ENCODE measurements around the gene SFXN4.
"Not testable (repeated sequence)": the region's sequence is repeated elsewhere in the genome, so short reads cannot be mapped to it uniquely, and the experiment has no call there.

SFXN4 gene

GRCh38 chr10:119105155-119105554 is 60.4 kb downstream of the SFXN4 start:
- DNase-seq: no peak

GRCh38 chr10:119104654-119105015 is 60.9 kb downstream of the SFXN4 start:
- DNase-seq: no peak

DNA sequence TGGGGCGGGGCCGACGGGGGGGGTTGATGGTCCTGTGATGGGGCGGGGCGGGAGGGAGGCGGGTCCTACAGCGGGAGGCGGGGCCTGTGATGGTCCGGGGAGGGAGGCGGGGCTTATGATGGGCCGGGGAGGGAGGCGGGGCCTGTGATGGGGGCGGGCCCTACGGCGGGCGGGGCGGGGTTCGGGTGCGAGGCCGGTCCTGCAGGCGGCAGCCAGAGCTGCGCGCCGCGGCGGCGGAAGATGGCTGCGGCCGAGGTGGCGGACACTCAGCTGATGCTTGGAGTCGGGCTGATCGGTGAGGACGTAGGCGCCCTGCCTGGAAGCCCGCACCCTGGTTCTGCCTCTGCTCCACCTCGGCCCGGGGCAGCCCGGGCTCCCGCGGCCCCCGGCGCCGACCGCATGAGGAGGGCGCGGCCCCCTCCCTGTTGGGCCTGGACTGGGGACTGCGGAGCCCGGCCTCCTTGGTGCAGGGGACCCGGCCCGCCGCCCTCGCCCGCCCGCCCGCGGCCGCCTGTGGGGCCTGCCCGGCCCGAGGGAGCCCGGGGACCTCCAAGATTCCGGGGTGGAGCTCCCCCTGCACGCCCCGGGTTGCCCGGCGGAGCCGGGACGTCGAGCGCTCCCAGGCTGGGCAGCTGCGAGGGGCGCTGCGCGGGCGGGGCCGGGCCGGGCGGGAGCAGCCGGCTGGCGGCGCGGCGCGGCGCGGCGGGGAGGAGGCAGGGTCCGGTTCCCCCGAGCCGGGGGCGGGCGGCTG is 61.4 kb downstream of the SFXN4 start, which contains the start of gene DENND10:
Gene DENND10, plus strand, starts transcription at position 211 of the 751 bp plus-strand sequence. Its CDS starts 30 bp downstream, at position 241.
- DNase-seq: peak; percentile 31

DNA sequence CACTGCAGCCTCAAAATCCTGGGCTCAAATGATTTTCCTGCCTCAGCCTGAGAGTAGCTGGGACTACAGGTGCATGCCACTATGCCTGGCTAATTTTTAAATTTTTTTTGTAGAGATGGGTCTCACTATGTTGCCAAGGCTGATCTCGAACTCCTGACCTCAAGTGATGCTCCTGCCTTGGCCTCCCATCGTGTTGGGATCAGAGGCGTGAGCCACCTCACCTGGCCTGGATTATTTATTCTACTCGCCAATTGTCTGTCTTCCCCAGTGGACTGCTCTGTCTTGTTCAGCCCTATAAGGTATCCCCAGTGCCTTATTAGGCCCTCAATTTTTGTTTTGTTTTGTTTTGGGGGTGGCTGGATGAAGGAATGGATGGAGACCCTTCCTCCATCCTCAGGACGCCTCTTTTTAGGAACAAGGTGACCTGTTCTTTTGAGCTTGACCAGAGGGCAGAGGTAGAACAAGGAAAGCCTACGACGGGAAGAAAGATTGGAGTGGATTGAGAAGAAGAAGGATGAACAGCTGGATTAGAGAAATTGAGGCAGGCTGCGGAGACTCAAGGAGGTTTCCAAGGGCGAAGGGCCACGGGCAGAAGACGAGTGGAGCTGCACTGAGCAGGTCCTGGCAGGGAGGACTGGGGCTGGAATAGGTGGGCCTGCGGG is 62.1 kb downstream of the SFXN4 start:
- no peak for DNase-seq

DNA sequence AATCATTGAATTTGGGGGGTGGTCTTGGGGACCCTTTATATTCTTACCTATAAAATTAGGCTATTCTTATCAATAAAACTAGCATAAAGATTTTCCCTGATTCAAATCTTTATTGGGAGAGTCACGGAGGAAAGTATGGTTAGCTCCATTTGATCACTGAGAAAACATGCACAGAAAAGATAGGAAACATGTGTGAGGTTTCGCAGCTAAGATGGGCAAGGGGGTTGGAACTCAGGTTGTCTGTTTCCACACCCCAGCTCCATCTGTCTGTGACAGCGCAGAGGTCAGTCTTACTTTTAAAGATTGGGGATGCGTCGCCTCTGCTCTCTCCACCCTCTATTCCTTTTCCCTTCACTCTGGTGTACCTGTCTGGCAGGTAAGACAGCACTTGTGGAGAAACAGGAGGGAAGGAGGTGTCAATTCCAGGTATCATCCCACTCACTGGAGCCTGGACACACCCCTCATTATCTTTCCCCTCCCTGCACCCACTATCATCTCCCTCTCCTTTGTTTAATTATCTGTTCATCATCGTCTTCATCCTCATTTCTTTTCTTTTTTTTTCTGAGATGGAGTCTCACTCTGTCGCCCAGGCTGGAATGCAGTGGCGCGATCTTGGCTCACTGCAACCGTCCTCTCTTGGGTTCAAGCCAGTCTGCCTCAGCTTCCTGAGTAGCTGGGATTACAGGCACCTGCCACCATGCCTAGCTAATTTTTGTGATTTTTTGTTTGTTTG is 64.0 kb downstream of the SFXN4 start:
- no peak for DNase-seq

GRCh38 chr10:119100434-119101238 is 64.9 kb downstream of the SFXN4 start:
- no peak for DNase-seq

DNA sequence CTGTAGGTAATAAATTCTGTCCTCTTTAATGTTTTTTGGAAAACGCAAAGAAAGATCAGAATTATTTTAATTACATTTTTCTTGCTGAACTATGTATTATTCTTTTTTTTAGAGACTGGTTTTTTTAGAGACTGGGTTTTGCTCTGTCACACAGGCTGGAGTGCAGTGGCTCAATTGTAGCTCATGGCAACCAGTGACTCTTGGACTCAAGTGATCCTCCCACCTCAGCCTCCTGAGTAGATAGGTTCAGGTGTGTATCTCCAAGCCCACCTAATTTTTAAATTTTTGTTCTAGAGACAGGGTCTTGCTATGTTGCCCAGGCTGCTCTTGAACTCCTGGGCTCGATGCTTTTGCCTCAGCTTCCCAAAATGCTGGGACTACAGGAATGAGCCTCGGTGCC is 66.9 kb downstream of the SFXN4 start:
- no peak for DNase-seq

DNA sequence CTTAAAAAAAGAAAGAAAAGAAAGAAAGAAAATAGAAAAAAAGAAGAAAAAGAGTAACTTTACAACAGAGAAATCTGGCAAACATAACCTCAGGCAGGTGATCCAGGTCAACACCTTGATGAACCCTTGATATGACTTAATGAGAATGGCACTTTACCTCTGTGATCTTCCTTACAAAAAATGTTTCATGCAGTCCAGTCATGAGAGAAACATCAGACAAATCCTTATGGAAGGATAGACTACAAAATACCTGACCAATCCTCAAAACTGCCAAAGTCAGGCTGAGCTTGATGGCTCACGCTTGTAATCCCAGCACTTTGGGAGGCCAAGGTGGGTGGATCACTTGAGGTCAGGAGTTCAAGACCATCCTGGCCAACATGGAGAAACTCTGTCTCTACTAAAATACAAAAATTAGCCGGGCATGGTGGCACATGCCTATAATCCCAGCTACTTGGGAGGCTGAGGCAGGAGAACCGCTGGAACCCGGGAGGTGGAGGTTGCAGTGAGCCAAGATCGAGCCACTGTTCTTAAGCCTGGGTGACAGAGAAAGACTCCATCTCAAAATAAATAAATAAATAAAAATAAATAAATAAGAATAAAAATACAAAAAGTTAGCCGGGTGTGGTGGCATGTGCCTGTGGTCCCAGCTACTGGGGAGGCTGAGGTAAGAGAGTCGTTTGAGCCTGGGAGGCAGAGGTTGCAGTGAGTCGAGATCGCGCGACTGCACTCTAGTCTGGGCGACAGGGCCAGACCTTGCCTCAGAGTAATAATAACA is 68.7 kb downstream of the SFXN4 start:
- DNase-seq: not testable (repeated sequence)

GRCh38 chr10:119095640-119096039 is 69.9 kb downstream of the SFXN4 start:
- DNase-seq: no peak

DNA sequence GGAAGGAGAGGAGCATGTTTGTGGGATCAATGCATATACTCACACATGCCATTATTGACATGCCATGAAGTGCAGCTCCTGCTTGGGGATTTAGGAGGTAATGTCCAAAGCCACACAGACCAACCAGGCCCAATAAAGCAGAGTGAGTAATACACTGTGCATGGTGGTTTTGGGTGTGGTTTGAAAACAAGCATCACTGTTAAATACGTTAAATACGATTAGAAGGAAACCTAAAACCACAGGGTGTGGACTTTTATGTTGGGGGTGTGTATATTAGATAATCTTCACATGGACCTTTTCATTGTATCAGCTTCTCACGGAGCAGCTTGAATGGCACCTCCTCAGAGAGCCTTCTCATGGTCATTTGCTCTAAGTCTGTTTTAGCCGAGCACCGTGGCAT is 74.5 kb downstream of the SFXN4 start:
- no peak for DNase-seq

Measured in NCI-H446 treated with DMSO at 0.1 percent for 48 hours (cell line).